ENCODE results near the gene LRRC8D. TPM values are rescaled to one million over a fixed set of nuclear protein-coding genes. Genes with fewer than 3 reads are reported as not detected.

The LRRC8D gene
- total RNA-seq, 1 donor from 2014 or later, result 4.4 TPM

- no peak overlapping the region for H3K27ac ChIP-seq
- intact Hi-C loops (cut with DNase I), result no loop called here
- DNase-seq (ENCODE audit: extremely low spot score in 2 of 2), result no peak
- peaks cover 16% of the 10 kb centered on the region for H3K4me1 ChIP-seq
- H3K36me3 ChIP-seq, result no peaks in the 10 kb centered on the region
- H3K9me3 ChIP-seq, result no peaks in the 10 kb centered on the region
- no peaks in the 10 kb centered on the region for H3K27me3 ChIP-seq
- no peak for TF ChIP-seq POLR2A (IDR thresholded peaks at IDR 0.05)
- no peak for TF ChIP-seq POLR2AphosphoS5 (IDR thresholded peaks at IDR 0.05; ENCODE audit: insufficient read depth in 1 of 2, low read depth in 1 of 2)
- no peak for TF ChIP-seq CTCF (IDR thresholded peaks at IDR 0.05)
- H3K4me3 ChIP-seq, result no peak overlapping the region
Observed at GRCh38 chr1:89822999-89823628, 2.3 kb downstream of the LRRC8D start.

GRCh38 chr1:89823679-89824292 is 3.0 kb downstream of the LRRC8D start:
- TF ChIP-seq POLR2AphosphoS5 (IDR thresholded peaks at IDR 0.05; ENCODE audit: insufficient read depth in 1 of 2, low read depth in 1 of 2), result no peak
- TF ChIP-seq CTCF (IDR thresholded peaks at IDR 0.05), result no peak
- no peak for TF ChIP-seq POLR2A (IDR thresholded peaks at IDR 0.05)
- H3K27ac ChIP-seq, result no peak overlapping the region

GRCh38 chr1:89826594-89826993 is 5.8 kb downstream of the LRRC8D start:
- Histone ChIP-seq H3K27ac (no peak overlapping the region), H3K4me1 (peaks cover 7% of the 10 kb centered on the region), H3K36me3 (no peaks in the 10 kb centered on the region), H3K27me3 (no peaks in the 10 kb centered on the region), H3K9me3 (no peaks in the 10 kb centered on the region), H3K4me3 (no peak overlapping the region)
- no peak for TF ChIP-seq CTCF (IDR thresholded peaks at IDR 0.05)
- no peak for TF ChIP-seq POLR2AphosphoS5 (IDR thresholded peaks at IDR 0.05; ENCODE audit: insufficient read depth in 1 of 2, low read depth in 1 of 2)
- no peak for TF ChIP-seq POLR2A (IDR thresholded peaks at IDR 0.05)
- intact Hi-C loops (cut with DNase I), result no loop called here
- no peak for DNase-seq (ENCODE audit: extremely low spot score in 2 of 2)

More at GRCh38 chr1:89823679-89824292, 3.0 kb downstream of the LRRC8D start:
- peaks cover 16% of the 10 kb centered on the region for H3K4me1 ChIP-seq
- no peaks in the 10 kb centered on the region for H3K9me3 ChIP-seq
- no peaks in the 10 kb centered on the region for H3K27me3 ChIP-seq
- no peaks in the 10 kb centered on the region for H3K36me3 ChIP-seq
- intact Hi-C loops (cut with DNase I), result no loop called here
- H3K4me3 ChIP-seq, result no peak overlapping the region
- DNase-seq (ENCODE audit: extremely low spot score in 2 of 2), result no peak

- no peaks in the 10 kb centered on the region for H3K36me3 ChIP-seq
Observed at GRCh38 chr1:89827330-89827729, 6.5 kb downstream of the LRRC8D start.

GRCh38 chr1:89827902-89828301 is 7.1 kb downstream of the LRRC8D start:
- Histone ChIP-seq H3K9me3 (no peaks in the 10 kb centered on the region), H3K36me3 (no peaks in the 10 kb centered on the region), H3K27me3 (no peaks in the 10 kb centered on the region), H3K27ac (no peak overlapping the region), H3K4me1 (no peaks in the 10 kb centered on the region), H3K4me3 (no peak overlapping the region)
- TF ChIP-seq POLR2A (IDR thresholded peaks at IDR 0.05) (no peak), CTCF (IDR thresholded peaks at IDR 0.05) (no peak), POLR2AphosphoS5 (IDR thresholded peaks at IDR 0.05; ENCODE audit: insufficient read depth in 1 of 2, low read depth in 1 of 2) (no peak)
- DNase-seq (ENCODE audit: extremely low spot score in 2 of 2), result no peak
- intact Hi-C loops (cut with DNase I), result no loop called here

More at GRCh38 chr1:89827330-89827729, 6.5 kb downstream of the LRRC8D start:
- no peak overlapping the region for H3K4me3 ChIP-seq
- no peaks in the 10 kb centered on the region for H3K9me3 ChIP-seq
- H3K4me1 ChIP-seq, result no peaks in the 10 kb centered on the region
- TF ChIP-seq POLR2AphosphoS5 (IDR thresholded peaks at IDR 0.05; ENCODE audit: insufficient read depth in 1 of 2, low read depth in 1 of 2), result no peak
- no peak for DNase-seq (ENCODE audit: extremely low spot score in 2 of 2)
- H3K27me3 ChIP-seq, result no peaks in the 10 kb centered on the region
- intact Hi-C loops (cut with DNase I), result no loop called here
- no peak overlapping the region for H3K27ac ChIP-seq
